Keratinocyte (primary cell): Measurements from ENCODE around the gene SLC9C2.

Experiments used
- CTCF ChIP-seq, 3 experiments: IDR thresholded peaks in 1 of 3; conservative IDR thresholded peaks in 1 of 3; optimal IDR thresholded peaks in 1 of 3; 2 replicates in 2 of 3; 3 replicates in 1 of 3; pipeline versions ENCODE3 to v1.5.1; 2011; ENCODE audit warnings: low read length in 3 of 3, mild to moderate bottlenecking in 3 of 3, moderate library complexity in 2 of 3, control low read depth in 1 of 3, inconsistent platforms in 1 of 3; ENCODE audit not compliant: insufficient read depth in 2 of 3; ENCODE audit errors: extremely low read depth in 1 of 3
- EZH2 ChIP-seq: IDR thresholded peaks from one replicate; pipeline ENCODE4 v1.6.1; 2012; ENCODE audit warnings: inconsistent platforms, mild to moderate bottlenecking, low read length, moderate library complexity

- TF ChIP-seq CTCF (optimal IDR thresholded peaks at IDR 0.05 in 1 of 3, IDR thresholded peaks at IDR 0.05 in 1 of 3, conservative IDR thresholded peaks at IDR 0.05 in 1 of 3; ENCODE audit: extremely low read depth in 1 of 3, insufficient read depth in 2 of 3, low read length in 3 of 3): no peak
- no peak for TF ChIP-seq EZH2
Measured at GRCh38 chr1:173523329-173523728, 79.5 kb downstream of the SLC9C2 start.
